Panc1 (cell line): ENCODE data around the gene ADARB2. TPM values are rescaled to one million over a fixed set of nuclear protein-coding genes. Genes with fewer than 3 reads are reported as not detected.

Experiments
- ATAC-seq: fragments of 200-7000 bp; cut with Tn5 transposase; 2 replicates; pipeline ENCODE4 v1.9.1; 2020; ENCODE audit warnings: mild to moderate bottlenecking, moderate library complexity
- BruUV-seq: library from RNA; stranded (reverse); fragments of 400-500 nt; replicated peaks from 2 replicates; lab custom pipeline; 2021; lab: Mats Ljungman, UMichigan
- CTCF ChIA-PET: fragments of 300-600 bp; sonication (Branson Sonifier 250); formaldehyde crosslinking; loops from one replicate; lab custom pipeline; 2022; ENCODE audit warnings: antibody characterized with exemption; lab: Charles Lee
- POLR2A ChIA-PET: fragments of 300-600 bp; sonication (Branson Sonifier 250); formaldehyde crosslinking; loops from one replicate; lab custom pipeline; 2022; ENCODE audit warnings: antibody characterized with exemption; lab: Charles Lee
- DNase-seq: peaks from one replicate; pipeline ENCODE4 v3.0.0-alpha.2; 2010; ENCODE audit warnings: low read depth, low spot score
- H3K27ac ChIP-seq: 2 replicates; pipeline ENCODE4 v1.5.1; 2011; ENCODE audit warnings: mild to moderate bottlenecking, low read length, inconsistent platforms
- H3K27me3 ChIP-seq: fragments of 200-500 bp; sonication (Bioruptor generic); 2 replicates; pipeline ENCODE4 v1.6.0; 2014; ENCODE audit warnings: low read length, inconsistent platforms; ENCODE audit not compliant: control insufficient read depth, insufficient read depth
- H3K36me3 ChIP-seq: fragments of 200-500 bp; sonication (Bioruptor generic); 2 replicates; pipeline ENCODE4 v1.5.1; 2014; ENCODE audit warnings: inconsistent platforms, mild to moderate bottlenecking, low read length, moderate library complexity; ENCODE audit not compliant: control insufficient read depth, insufficient read depth
- H3K4me1 ChIP-seq: 2 replicates; pipeline ENCODE4 v1.5.1; 2011; ENCODE audit warnings: inconsistent platforms, mild to moderate bottlenecking, low read length, moderate library complexity; ENCODE audit not compliant: control insufficient read depth, insufficient read depth
- H3K4me3 ChIP-seq, 2 experiments: 2 replicates each; pipeline ENCODE4 v1.5.1; 2011 to 2012; ENCODE audit warnings: low read depth in 2 of 2, low read length in 2 of 2, mild to moderate bottlenecking in 2 of 2, inconsistent platforms in 1 of 2, moderate library complexity in 1 of 2
- H3K9me3 ChIP-seq: fragments of 200-500 bp; sonication (Bioruptor generic); 2 replicates; pipeline ENCODE4 v1.5.1; 2014; ENCODE audit warnings: low read depth, mild to moderate bottlenecking, inconsistent platforms, low read length, moderate library complexity; ENCODE audit not compliant: control insufficient read depth, insufficient read depth
- CTCF ChIP-seq: fragments of 450-650 bp; IDR thresholded peaks from 2 replicates; pipeline ENCODE4 v1.5.1; 2017; ENCODE audit warnings: mild to moderate bottlenecking
- POLR2AphosphoS5 ChIP-seq: IDR thresholded peaks from 2 replicates; pipeline ENCODE4 v1.6.1; 2012; ENCODE audit warnings: mild to moderate bottlenecking, low read depth, low read length, moderate library complexity
- REST ChIP-seq, 2 experiments: IDR thresholded peaks; 2 replicates each; pipeline ENCODE4 v1.6.1; 2011 to 2012; ENCODE audit warnings: low read depth in 2 of 2, control low read depth in 1 of 2, low read length in 1 of 2, mild to moderate bottlenecking in 1 of 2, moderate library complexity in 1 of 2; ENCODE audit not compliant: insufficient read depth in 1 of 2
- SIN3A ChIP-seq: IDR thresholded peaks from 2 replicates; pipeline ENCODE4 v1.6.1; 2012; ENCODE audit warnings: low read depth, mild to moderate bottlenecking, low read length, moderate library complexity, borderline replicate concordance; ENCODE audit not compliant: insufficient read depth
- TCF7L2 ChIP-seq: IDR thresholded peaks from 2 replicates; pipeline ENCODE4 v1.6.1; 2011; ENCODE audit warnings: mild to moderate bottlenecking, low read depth, low read length, inconsistent platforms
- in situ Hi-C: cut with HindIII; loops from 2 replicates; pipeline ENCODE4 v1.10.0; 2016; ENCODE audit warnings: low sequenced_read_pairs, low pct_unique_long_range_greater_than_20kb
- intact Hi-C: fragments of 100-400 bp; cut with micrococcal nuclease; formaldehyde crosslinking; loops from one replicate; pipeline ENCODE4 v1.10.0; 2022; ENCODE audit not compliant: unreplicated experiment
- total RNA-seq: library from RNA; stranded (reverse); gene quantifications from one replicate; pipeline ENCODE4 v1.2.1, GENCODE V29; 2021; ENCODE audit not compliant: unreplicated experiment

The ADARB2 gene
- total RNA-seq, 1 experiment from 2014 or later, result 0.31 TPM

GRCh38 chr10:1544929-1545328, 192.4 kb downstream of the ADARB2 start:
- Histone ChIP-seq H3K4me3 (no peak overlapping the region), H3K27ac (no peak overlapping the region), H3K36me3 (no peaks in the 10 kb centered on the region), H3K9me3 (no peaks in the 10 kb centered on the region), H3K27me3 (no peaks in the 10 kb centered on the region; the same call in 1 of the 2 replicates), H3K4me1 (no peaks in the 10 kb centered on the region)
- ChIA-PET POLR2A (no interaction called here), CTCF (interaction anchor here (0.7 kb wide), 1 partner anchor 216 kb away, joined by 4 read pairs; no protein-coding TSS in a partner anchor)
- DNase-seq, result no peak
- ATAC-seq, result no peak
- intact Hi-C loops, result no loop called here
- BruUV-seq, result no TSS peak
- in situ Hi-C loops, result no loop called here
- no peak for TF ChIP-seq POLR2AphosphoS5
- TF ChIP-seq REST (IDR thresholded peaks at IDR 0.05; ENCODE audit: insufficient read depth in 1 of 2, low read depth in 2 of 2, low read length in 1 of 2), result no peak
- no peak for TF ChIP-seq CTCF
- no peak for TF ChIP-seq TCF7L2
- no peak for TF ChIP-seq SIN3A

GRCh38 chr10:1544209-1544673, 193.1 kb downstream of the ADARB2 start:
- Histone ChIP-seq H3K36me3 (no peaks in the 10 kb centered on the region), H3K27me3 (no peaks in the 10 kb centered on the region; the same call in 1 of the 2 replicates), H3K4me1 (no peaks in the 10 kb centered on the region), H3K27ac (no peak overlapping the region), H3K4me3 (no peak overlapping the region), H3K9me3 (no peaks in the 10 kb centered on the region)
- CTCF ChIA-PET, result no interaction called here
- no TSS peak for BruUV-seq
- intact Hi-C loops (no loop called here), in situ Hi-C loops (no loop called here)
- POLR2A ChIA-PET, result no interaction called here
- DNase-seq (no peak), ATAC-seq (no peak)
- TF ChIP-seq POLR2AphosphoS5 (no peak), SIN3A (no peak), TCF7L2 (no peak), REST (IDR thresholded peaks at IDR 0.05; ENCODE audit: insufficient read depth in 1 of 2, low read depth in 2 of 2, low read length in 1 of 2) (no peak), CTCF (no peak)
